A549 (cell line): ENCODE results near the gene FHIT. TPM values are rescaled to one million over a fixed set of nuclear protein-coding genes. Genes with fewer than 3 reads are reported as not detected.

Experiments used
- ATAC-seq, 2 experiments: fragments of 200-7000 bp in 1 of 2; fragments of >200 bp in 1 of 2; cut with Nextera tagmentation in 1 of 2; cut with Tn5 transposase in 1 of 2; 3 replicates each; pipeline versions ENCODE4 v1.8.0 to v1.9.1; 2018 to 2020; ENCODE audit warnings: mild to moderate bottlenecking in 1 of 2, moderate library complexity in 1 of 2
- CTCF ChIA-PET: fragments of 300-600 bp; sonication (Branson Sonifier 250); formaldehyde crosslinking; extraction: SDS; loops from one replicate; lab custom pipeline; 2021; ENCODE audit warnings: antibody characterized with exemption, inconsistent platforms; lab: Yijun Ruan, JAX
- POLR2A ChIA-PET: fragments of 350-600 bp; formaldehyde crosslinking; extraction: SDS; loops from one replicate; lab custom pipeline; 2021; ENCODE audit warnings: antibody characterized with exemption, inconsistent platforms; lab: Yijun Ruan, JAX
- DNase-seq, 2 experiments: peaks; one replicate each; pipeline versions ENCODE4 v3.0.0 to v3.0.0-alpha.2; 2011 to 2016; ENCODE audit warnings: low read depth in 1 of 2, low spot score in 1 of 2
- FAIRE-seq: peaks from 2 replicates; lab custom pipeline; 2011; peaks lifted over from hg19 to GRCh38; lab: Jason Lieb, UNC
- H3K27ac ChIP-seq, 2 experiments: fragments of >200 bp; sonication (Bioruptor Twin); formaldehyde crosslinking; 3 replicates each; pipeline ENCODE4 v1.5.1; 2016 to 2017
- H3K4me1 ChIP-seq: fragments of >200 bp; sonication (Bioruptor Twin); formaldehyde crosslinking; 3 replicates; pipeline ENCODE4 v1.6.1; 2016
- H3K4me2 ChIP-seq: fragments of >200 bp; sonication (Bioruptor Twin); formaldehyde crosslinking; 3 replicates; pipeline ENCODE4 v1.6.1; 2016
- H3K4me3 ChIP-seq: fragments of >200 bp; sonication (Bioruptor Twin); formaldehyde crosslinking; 3 replicates; pipeline ENCODE4 v1.5.1; 2016
- H3K9me3 ChIP-seq: fragments of >200 bp; sonication (Bioruptor Twin); formaldehyde crosslinking; 3 replicates; pipeline ENCODE4 v1.6.1; 2016
- BCL3 ChIP-seq: fragments of >200 bp; sonication (Bioruptor Twin); formaldehyde crosslinking; IDR thresholded peaks from 3 replicates; pipeline ENCODE4 v1.6.1; 2016
- BHLHE40 ChIP-seq: IDR thresholded peaks from 2 replicates; pipeline ENCODE4 v1.6.1; 2012; ENCODE audit warnings: low read depth, low read length, inconsistent platforms
- CBX2 ChIP-seq: fragments of 200-600 bp; sonication (generic); IDR thresholded peaks from 2 replicates; pipeline ENCODE4 v1.6.1; 2016; ENCODE audit warnings: low read depth, mild to moderate bottlenecking, borderline replicate concordance
- CEBPB ChIP-seq, 2 experiments: fragments of >200 bp in 1 of 2; sonication (Bioruptor Twin) in 1 of 2; formaldehyde crosslinking in 1 of 2; IDR thresholded peaks; 2 replicates each; pipeline ENCODE4 v1.6.1; 2012 to 2016
- CHD2 ChIP-seq: fragments of 150-350 bp; IDR thresholded peaks from 2 replicates; pipeline ENCODE4 v1.6.1; 2014; ENCODE audit warnings: low read length; ENCODE audit not compliant: partially characterized antibody
- CHD4 ChIP-seq: fragments of 200-600 bp; sonication (generic); IDR thresholded peaks from 2 replicates; pipeline ENCODE4 v1.6.1; 2016; ENCODE audit warnings: antibody characterized with exemption, mild to moderate bottlenecking, borderline replicate concordance
- FOSL2 ChIP-seq, 2 experiments: fragments of 450-650 bp in 1 of 2; fragments of >200 bp in 1 of 2; sonication (Bioruptor Twin) in 1 of 2; formaldehyde crosslinking; IDR thresholded peaks; 2 replicates each; pipeline versions ENCODE4 v1.5.0 to v1.6.1; 2016 to 2020; ENCODE audit warnings: mild to moderate bottlenecking in 1 of 2, moderate library complexity in 1 of 2
- HMGXB4 ChIP-seq: fragments of 250-450 bp; sonication (Bioruptor Pico); IDR thresholded peaks from 2 replicates; pipeline ENCODE4 v1.5.0; 2021; ENCODE audit warnings: mild to moderate bottlenecking, moderate library complexity, borderline replicate concordance
- HOXA7 ChIP-seq: fragments of 250-450 bp; sonication (Bioruptor Pico); IDR thresholded peaks from 2 replicates; pipeline ENCODE4 v1.5.0; 2020; ENCODE audit warnings: mild to moderate bottlenecking, moderate library complexity
- MAFK ChIP-seq: fragments of 450-650 bp; IDR thresholded peaks from 2 replicates; pipeline ENCODE4 v1.6.1; 2014; ENCODE audit not compliant: partially characterized antibody
- NPAS2 ChIP-seq: fragments of 250-450 bp; sonication (Bioruptor Pico); IDR thresholded peaks from 2 replicates; pipeline ENCODE4 v1.8.0; 2022; ENCODE audit warnings: mild to moderate bottlenecking, moderate library complexity, borderline replicate concordance
- POLR2A ChIP-seq: IDR thresholded peaks from 2 replicates; pipeline ENCODE4 v1.6.1; 2012; ENCODE audit warnings: mild to moderate bottlenecking, low read length
- RAD21 ChIP-seq, 2 experiments: fragments of >200 bp in 1 of 2; sonication (Bioruptor Twin) in 1 of 2; formaldehyde crosslinking in 1 of 2; IDR thresholded peaks in 1 of 2; conservative IDR thresholded peaks in 1 of 2; 2 replicates in 1 of 2; 3 replicates in 1 of 2; pipeline ENCODE4 v1.6.1; 2012 to 2018; ENCODE audit warnings: inconsistent platforms in 1 of 2
- RNF2 ChIP-seq: fragments of 200-600 bp; sonication (generic); IDR thresholded peaks from 2 replicates; pipeline ENCODE4 v1.6.1; 2016; ENCODE audit warnings: low read depth, mild to moderate bottlenecking, antibody characterized with exemption, moderate library complexity, borderline replicate concordance
- SREBF2 ChIP-seq: fragments of 450-650 bp; IDR thresholded peaks from 2 replicates; pipeline ENCODE4 v1.6.1; 2014; ENCODE audit warnings: mild to moderate bottlenecking, moderate library complexity
- TP53 ChIP-seq: fragments of 250-450 bp; sonication (Bioruptor Pico); IDR thresholded peaks from 2 replicates; pipeline ENCODE4 v1.5.0; 2021; ENCODE audit warnings: mild to moderate bottlenecking, moderate library complexity
- USF2 ChIP-seq: fragments of 450-650 bp; IDR thresholded peaks from 2 replicates; pipeline ENCODE4 v1.6.1; 2014; ENCODE audit warnings: antibody characterized with exemption
- ZSCAN20 ChIP-seq: fragments of 250-450 bp; sonication (Bioruptor Pico); IDR thresholded peaks from 2 replicates; pipeline ENCODE4 v1.8.0; 2022; ENCODE audit warnings: mild to moderate bottlenecking, moderate library complexity
- WGBS: methylation state at CpG from one replicate; pipeline ENCODE4 v1.1.6; 2017; ENCODE audit errors: missing lambda C conversion rate; 5-methylcytosine and 5-hydroxymethylcytosine counted together
- polyA plus RNA-seq, 4 experiments: library from polyadenylated mRNA; depleted of rRNA in 3 of 4; stranded (reverse); fragments of >200 nt; fragmentation: RNase III in 1 of 4; extraction: RNeasy Plus Mini Kit Qiagen cat#74134 plus additional on column Dnase treatment in 1 of 4; gene quantifications; 2 replicates in 3 of 4; 3 replicates in 1 of 4; pipeline ENCODE4 v1.2.3, GENCODE V29; 2011 to 2017

Gene FHIT
- polyA plus RNA-seq, 2 of the 4 experiments (the other 2 are of a cell fraction), result 0.76 to 0.92 TPM

- H3K9me3 ChIP-seq, result no peaks in the 10 kb centered on the region
- POLR2A ChIA-PET, result no interaction called here
- ATAC-seq (no peak), DNase-seq (no peak), FAIRE-seq (no peak)
- no peak overlapping the region for H3K27ac ChIP-seq
- WGBS, result 24% methylated on average over 5 of the region's 5 CpGs
- H3K4me2 ChIP-seq, result no peak overlapping the region
- no peaks in the 10 kb centered on the region for H3K4me1 ChIP-seq
- CTCF ChIA-PET, result no interaction called here
- TF ChIP-seq HOXA7 (CRISPR knock-in tag) (no peak), POLR2A (no peak), NPAS2 (CRISPR knock-in tag) (no peak), CHD4 (no peak), BCL3 (no peak), CEBPB (IDR thresholded peaks at IDR 0.05) (no peak), MAFK (no peak), RAD21 (conservative IDR thresholded peaks at IDR 0.05 in 1 of 2, IDR thresholded peaks at IDR 0.05 in 1 of 2) (no peak), SREBF2 (no peak), BHLHE40 (no peak), FOSL2 (IDR thresholded peaks at IDR 0.05) (no peak), FOSL2 (CRISPR knock-in tag; IDR thresholded peaks at IDR 0.05) (no peak), RNF2 (no peak), ZSCAN20 (CRISPR knock-in tag) (no peak), HMGXB4 (CRISPR knock-in tag) (no peak), USF2 (no peak), CBX2 (no peak), CHD2 (no peak)
- H3K4me3 ChIP-seq, result no peak overlapping the region
Measured at GRCh38 chr3:61008998-61009380, 242.3 kb downstream of the FHIT start.

- no peaks in the 10 kb centered on the region for H3K4me1 ChIP-seq
- POLR2A ChIA-PET, result no interaction called here
- ATAC-seq (no peak), FAIRE-seq (no peak), DNase-seq (no peak)
- H3K4me3 ChIP-seq, result no peak overlapping the region
- no peak overlapping the region for H3K4me2 ChIP-seq
- no peak for TF ChIP-seq TP53 (CRISPR knock-in tag)
- no peak for TF ChIP-seq HMGXB4 (CRISPR knock-in tag)
- H3K9me3 ChIP-seq, result no peaks in the 10 kb centered on the region
- CTCF ChIA-PET, result no interaction called here
- H3K27ac ChIP-seq, result no peak overlapping the region
- 47% methylated on average over 5 of the region's 5 CpGs for WGBS
Measured at GRCh38 chr3:61008153-61008997, 242.9 kb downstream of the FHIT start.
